ENCODE data around the gene LRIG3. TPM values are rescaled to one million over a fixed set of nuclear protein-coding genes. Genes with fewer than 3 reads are reported as not detected.
A peak's percentile ranks its signal among the peaks of the same experiment; 100 is the strongest.
"Not testable (repeated sequence)": the region's sequence is repeated elsewhere in the genome, so short reads cannot be mapped to it uniquely, and the experiment has no call there.

Gene LRIG3
- total RNA-seq, 1 donor from 2014 or later = 44.5 TPM

DNA sequence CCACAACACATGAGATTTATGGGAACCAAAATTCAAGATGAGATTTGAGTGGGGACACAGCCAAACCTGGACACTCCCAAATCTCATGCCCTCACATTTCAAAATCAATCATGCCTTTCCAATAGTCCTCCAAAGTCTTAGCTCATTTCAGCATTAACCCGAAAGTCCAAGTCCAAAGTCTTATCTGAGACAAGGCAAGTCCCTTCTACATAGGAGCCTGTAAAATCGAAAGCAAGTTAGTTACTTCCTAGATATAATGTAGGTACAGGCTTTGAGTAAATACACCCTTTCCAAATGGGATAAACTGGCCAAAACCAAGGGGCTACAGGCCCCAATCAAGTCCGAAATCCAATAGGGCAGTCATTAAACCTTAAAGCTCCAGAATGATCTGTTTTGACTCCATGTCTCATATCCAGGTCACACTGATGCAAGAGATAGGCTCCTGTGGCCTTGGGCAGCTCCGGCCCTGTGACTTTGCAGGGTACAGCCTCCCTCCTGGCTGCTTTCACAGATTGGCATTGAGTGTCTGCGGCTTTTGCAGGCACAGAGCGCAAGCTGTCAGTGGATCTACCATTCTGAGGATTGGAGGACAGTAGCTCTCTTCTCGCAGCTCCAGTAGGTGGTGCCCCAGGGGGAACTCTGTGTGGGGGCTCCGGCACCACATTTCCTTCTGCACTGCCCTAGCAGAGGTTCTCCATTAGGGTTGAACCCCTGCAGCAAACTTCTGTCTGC, 60.1 kb downstream of the LRIG3 start:
- FAIRE-seq (no peak), DNase-seq (ENCODE audit: low read depth) (no peak)
- H3K27me3 ChIP-seq (ENCODE audit: control insufficient read depth, insufficient read depth, low read length) = no peaks in the 10 kb centered on the region
- TF ChIP-seq CTCF (IDR thresholded peaks at IDR 0.05; ENCODE audit: insufficient read depth, low read length, severe bottlenecking) = no peak
- H3K4me3 ChIP-seq (ENCODE audit: low read depth, low read length) = no peak overlapping the region
- H3K36me3 ChIP-seq (ENCODE audit: control insufficient read depth, insufficient read depth, low read length) = no peaks in the 10 kb centered on the region

DNA sequence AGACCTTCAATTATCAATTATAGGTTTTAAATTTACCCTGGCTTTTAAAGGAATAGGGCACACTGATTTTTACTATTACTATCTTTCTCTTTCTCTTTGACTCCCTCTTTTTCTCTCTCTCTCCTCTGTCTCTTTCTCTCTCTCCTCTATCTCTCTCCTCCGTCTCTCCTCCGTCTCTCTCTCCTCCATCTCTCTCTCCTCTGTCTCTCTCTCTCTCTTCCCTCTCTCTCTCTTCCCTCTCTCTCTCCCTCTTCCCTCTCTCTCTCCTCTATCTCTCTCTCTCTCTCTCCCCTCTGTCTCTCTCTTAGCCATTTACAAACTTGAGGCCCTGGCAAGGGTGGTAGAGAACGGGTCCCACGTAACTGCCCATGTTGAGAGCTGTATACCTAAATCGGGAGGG, 62.3 kb downstream of the LRIG3 start:
- Histone ChIP-seq H3K27me3 (ENCODE audit: control insufficient read depth, insufficient read depth, low read length) (no peaks in the 10 kb centered on the region), H3K4me3 (ENCODE audit: low read depth, low read length) (no peak overlapping the region), H3K36me3 (ENCODE audit: control insufficient read depth, insufficient read depth, low read length) (no peaks in the 10 kb centered on the region)
- no peak for FAIRE-seq
- no peak for DNase-seq (ENCODE audit: low read depth)
- TF ChIP-seq CTCF (IDR thresholded peaks at IDR 0.05; ENCODE audit: insufficient read depth, low read length, severe bottlenecking) = no peak

GRCh38 chr12:58857206-58857605, 63.1 kb downstream of the LRIG3 start:
- not testable (repeated sequence) for FAIRE-seq; H3K36me3 ChIP-seq (ENCODE audit: control insufficient read depth, insufficient read depth, low read length); H3K27me3 ChIP-seq (ENCODE audit: control insufficient read depth, insufficient read depth, low read length); H3K4me3 ChIP-seq (ENCODE audit: low read depth, low read length)
- DNase-seq (ENCODE audit: low read depth) = peak; percentile 75

DNA sequence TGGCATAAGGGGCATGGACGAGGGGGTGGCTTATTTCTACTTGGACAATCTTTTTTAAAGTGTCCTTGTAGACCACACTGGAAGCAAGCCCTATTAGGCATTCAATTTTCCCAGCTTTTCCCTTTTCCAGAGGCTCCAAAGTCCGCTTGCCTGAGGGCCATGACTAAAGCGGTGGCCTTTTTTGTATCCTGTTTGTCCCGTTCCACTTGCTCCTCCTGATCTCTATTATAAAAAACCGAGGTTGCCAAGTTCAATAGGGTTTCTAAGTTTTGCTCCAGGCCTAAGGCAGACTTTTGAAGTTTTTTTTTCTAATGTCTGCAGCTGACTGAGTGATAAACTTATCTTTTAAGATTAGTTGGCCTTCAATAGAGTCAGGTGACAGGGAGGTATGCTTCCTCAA, 64.7 kb downstream of the LRIG3 start:
- H3K27me3 ChIP-seq (ENCODE audit: control insufficient read depth, insufficient read depth, low read length); FAIRE-seq; H3K4me3 ChIP-seq (ENCODE audit: low read depth, low read length); H3K36me3 ChIP-seq (ENCODE audit: control insufficient read depth, insufficient read depth, low read length); DNase-seq (ENCODE audit: low read depth): not testable (repeated sequence)

DNA sequence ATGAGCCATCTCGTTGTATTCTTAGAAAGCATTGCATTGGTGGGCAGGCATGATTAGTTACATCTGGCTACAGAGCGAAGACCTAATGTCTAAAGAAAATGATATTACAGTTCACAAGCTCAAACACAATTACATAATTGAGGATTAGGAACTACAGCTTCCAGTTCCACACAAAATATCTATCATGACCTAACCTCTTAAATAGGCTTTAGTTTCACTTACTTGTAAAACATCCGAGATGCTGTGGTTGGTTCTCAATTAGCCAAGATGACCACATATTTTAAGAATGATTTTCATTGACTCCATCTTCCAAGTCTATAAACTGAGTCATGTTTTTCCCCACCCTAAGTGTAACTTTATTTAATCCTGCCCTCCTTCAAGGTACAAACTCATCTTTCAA, 69.5 kb downstream of the LRIG3 start:
- TF ChIP-seq CTCF (IDR thresholded peaks at IDR 0.05; ENCODE audit: insufficient read depth, low read length, severe bottlenecking) = no peak
- Histone ChIP-seq H3K36me3 (ENCODE audit: control insufficient read depth, insufficient read depth, low read length) (no peaks in the 10 kb centered on the region), H3K4me3 (ENCODE audit: low read depth, low read length) (no peak overlapping the region), H3K27me3 (ENCODE audit: control insufficient read depth, insufficient read depth, low read length) (no peaks in the 10 kb centered on the region)
- FAIRE-seq (no peak), DNase-seq (ENCODE audit: low read depth) (no peak)

DNA sequence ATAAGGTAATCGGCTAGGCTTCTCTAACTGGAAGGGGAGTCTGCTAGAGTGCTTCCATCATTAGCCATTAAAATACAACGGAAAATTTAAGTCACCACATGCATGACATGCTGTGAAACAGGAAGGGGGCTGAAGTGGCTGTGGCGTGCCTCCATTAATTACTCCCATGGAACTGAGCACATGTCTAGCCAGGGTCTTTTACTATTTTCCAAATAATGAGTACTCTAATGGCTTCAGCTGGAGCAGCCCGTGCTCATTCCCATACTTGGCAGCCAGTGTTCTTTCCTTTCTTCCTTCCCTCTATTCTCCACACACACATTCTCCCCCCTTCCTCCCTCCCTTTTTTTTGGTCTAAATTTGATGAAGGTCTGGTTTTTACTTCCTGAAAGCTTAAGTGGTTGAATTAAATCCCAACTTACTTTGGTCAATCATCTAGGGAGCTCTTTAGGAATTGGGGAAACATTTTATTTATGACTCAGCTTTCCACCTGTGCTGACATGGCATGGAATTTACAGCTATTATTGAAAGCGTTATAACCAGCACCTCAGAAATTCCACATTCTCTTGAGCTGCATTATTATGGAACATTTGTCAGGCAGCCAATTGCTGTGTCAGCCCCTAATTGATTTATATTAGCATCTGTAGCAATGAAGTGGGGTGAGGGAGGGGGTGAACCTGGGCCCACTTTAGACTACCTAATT, 72.3 kb downstream of the LRIG3 start:
- no peak for TF ChIP-seq CTCF (IDR thresholded peaks at IDR 0.05; ENCODE audit: insufficient read depth, low read length, severe bottlenecking)
- H3K36me3 ChIP-seq (ENCODE audit: control insufficient read depth, insufficient read depth, low read length) = no peaks in the 10 kb centered on the region
- FAIRE-seq (no peak), DNase-seq (ENCODE audit: low read depth) (peak; percentile 69)
- H3K27me3 ChIP-seq (ENCODE audit: control insufficient read depth, insufficient read depth, low read length) = no peaks in the 10 kb centered on the region
- no peak overlapping the region for H3K4me3 ChIP-seq (ENCODE audit: low read depth, low read length)

All from bronchial epithelial cell (primary cell).